KBM-7 (cell line): ENCODE measurements around the gene KTN1.

Experiments used
- DNase-seq: peaks from one replicate; pipeline ENCODE4 v3.0.0-alpha.2; 2015
- in situ Hi-C: fragments of 300-500 bp; cut with MboI; formaldehyde crosslinking; loops from 2 replicates; pipeline ENCODE4 v1.14.3; 2020; ENCODE audit warnings: low sequenced_read_pairs, low pct_unique_long_range_greater_than_20kb, mixed read lengths

KTN1 gene

DNA sequence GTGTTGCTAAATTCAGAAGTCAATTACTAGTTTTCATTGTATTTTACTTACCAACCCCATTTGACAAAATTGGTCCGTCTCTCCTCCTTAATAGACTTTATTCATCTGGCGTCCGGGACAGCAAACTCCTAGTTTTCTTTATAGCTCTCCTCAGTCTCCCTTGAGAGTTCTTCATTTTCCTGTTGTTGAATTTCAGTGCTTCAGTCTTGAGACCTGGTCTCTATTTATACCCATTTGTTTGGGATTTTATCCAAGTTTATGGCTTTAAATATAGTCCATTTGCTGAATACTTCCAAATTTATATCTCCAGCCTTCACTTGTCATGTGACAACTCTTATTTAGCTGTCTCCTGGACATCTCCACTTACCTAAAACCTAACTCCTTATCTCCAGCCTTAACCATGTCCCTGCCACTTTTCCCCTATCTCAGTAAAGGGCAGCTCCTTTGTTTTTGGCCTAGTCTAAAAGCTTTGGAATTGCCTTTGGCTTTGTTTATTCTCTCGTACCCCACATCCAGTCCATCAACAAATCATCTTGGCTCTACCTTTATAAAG, 23.5 kb downstream of the KTN1 start:
- in situ Hi-C loops: no loop called here
- no peak for DNase-seq

DNA sequence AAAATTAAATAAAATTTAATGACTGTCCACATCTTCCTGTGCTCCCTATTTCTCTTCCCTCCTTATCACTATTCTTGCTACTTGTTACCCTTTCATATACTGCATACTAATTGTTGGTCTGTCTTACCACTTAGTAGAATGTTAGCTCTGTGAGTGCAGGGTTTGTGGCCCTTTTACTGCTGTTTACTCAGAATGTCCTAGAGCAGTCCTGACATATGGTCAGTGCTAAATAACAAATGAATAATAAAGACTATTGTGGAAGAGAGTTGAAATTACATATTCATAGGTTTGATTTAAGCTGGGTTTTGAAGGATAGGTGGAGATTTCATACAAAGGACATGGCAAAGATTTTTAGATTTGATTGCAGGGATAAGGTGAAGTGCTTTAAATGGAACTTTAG, 24.5 kb downstream of the KTN1 start:
- in situ Hi-C loops: no loop called here
- no peak for DNase-seq

DNA sequence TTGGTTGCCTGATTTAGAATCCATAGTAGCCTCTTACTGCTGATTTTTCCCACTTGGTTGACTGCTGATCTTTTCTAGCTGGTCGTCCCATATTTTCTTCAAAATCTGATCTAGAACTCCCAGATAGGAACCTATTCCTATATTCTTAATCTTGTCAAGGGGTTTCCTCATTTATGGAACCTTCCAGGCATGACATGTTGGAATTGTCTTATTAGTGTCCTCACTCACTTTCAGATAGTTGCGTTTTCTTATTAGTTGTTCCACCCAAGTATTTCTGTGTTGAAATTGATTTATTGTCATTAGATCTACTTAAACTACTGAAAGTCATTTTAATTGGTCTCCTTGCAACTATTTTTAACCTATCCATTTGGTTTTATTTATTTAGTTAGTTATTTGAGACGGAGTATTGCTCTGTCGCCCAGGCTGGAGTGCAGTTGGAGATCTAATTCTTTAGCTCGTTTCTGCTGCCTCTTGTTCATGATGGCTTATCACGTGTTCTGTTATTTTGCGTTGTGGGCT, 25.0 kb downstream of the KTN1 start:
- DNase-seq: no peak
- in situ Hi-C loops: no loop called here

DNA sequence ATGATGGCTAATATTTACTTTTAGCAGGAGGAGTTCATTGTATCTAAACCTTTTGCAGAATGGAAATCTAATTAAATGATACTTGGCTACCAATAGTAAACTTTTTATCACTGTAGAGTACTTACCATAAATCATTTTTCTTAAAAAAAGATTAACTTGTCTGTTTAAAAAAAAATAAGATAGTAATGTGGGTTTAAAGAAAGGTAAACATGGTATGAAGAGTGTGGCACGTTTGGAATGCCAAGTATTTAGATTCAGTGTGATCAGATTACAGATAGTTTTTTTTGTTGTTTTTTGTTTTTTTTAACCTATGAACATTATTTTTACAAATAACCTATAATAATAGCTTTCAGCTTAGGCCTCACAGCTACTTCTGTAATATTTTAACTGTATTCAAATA, 25.8 kb downstream of the KTN1 start:
- no peak for DNase-seq
- in situ Hi-C loops: no loop called here

DNA sequence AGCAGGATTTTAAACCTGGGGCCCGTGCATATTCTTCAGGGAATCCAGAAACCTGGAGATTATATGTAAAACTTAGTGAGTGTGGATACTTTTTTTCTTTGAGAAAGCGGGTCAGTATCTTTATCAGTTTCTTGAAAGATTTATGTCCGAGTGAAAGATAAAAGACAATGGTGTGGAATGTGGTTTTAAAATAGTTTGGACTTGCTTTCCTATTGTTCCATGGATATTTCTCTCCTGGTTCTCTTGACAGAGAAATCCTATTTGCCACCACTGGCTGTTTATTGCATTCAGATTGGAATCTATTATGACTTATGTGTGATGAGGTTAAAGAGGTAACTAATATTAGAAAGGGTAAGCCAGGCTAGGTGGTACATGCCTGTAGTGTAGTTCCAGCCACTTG, 27.4 kb downstream of the KTN1 start:
- DNase-seq: no peak
- in situ Hi-C loops: no loop called here

DNA sequence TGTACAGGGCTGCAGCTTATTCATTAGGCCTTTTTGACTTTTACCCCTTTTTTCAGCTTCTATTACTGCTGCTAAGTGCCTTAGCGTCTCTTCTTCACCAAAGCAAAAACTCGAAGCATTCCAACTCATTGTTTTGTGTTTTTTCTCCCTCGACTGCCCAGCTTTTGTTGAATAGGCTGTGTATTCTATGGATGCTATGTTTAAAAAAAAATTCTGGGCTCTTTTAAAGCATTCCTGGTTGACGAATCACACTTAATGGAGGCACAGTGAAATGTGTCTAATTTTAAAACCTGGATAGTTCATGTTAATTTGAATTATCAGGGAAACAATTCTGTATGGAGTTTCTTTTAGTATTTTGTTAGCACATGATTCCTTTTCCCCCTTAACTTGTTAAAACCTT, 29.7 kb downstream of the KTN1 start:
- no peak for DNase-seq
- in situ Hi-C loops: no loop called here

DNA sequence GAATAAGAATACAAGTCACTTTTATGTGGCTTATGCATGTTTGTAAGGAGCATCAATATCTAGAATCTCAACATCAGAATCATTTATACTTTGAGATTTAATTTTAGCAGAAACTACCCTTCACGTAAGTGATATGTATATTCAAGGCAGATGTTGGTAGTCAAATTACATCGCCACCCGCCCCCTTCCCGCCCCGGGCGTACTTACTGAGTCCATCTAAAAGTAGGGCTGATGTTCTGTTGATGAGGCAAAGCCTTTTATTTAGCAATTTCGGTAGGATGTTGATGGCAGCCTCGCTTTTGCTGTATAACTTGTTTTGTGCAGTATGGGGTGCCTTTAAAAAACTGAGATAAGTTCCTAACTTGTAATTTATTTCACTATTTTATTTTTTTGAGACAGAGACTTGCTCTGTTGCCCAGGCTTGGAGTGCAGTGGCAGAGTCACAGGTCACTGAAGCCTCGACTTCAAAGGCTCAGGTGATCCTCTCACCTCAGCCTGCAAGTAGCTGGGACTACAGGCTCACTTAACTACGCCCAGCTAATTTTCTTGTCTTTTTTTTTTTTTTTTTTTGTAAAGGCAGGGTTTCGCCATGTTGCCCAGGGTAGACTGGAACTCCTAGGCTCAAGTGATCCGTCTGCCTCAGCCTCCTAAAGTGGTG, 30.8 kb downstream of the KTN1 start:
- DNase-seq: no peak
- in situ Hi-C loops: no loop called here

DNA sequence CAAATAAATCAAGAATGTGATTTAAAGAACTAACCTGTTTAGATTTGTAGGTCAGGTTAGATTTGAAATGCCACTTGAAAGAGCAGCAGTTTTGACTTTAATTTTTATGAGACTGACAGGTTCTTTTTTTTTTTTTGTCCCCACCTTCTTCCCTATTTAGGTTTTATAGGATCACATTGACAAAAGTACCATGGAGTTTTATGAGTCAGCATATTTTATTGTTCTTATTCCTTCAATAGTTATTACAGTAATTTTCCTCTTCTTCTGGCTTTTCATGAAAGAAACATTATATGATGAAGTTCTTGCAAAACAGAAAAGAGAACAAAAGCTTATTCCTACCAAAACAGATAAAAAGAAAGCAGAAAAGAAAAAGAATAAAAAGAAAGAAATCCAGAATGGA, 31.9 kb downstream of the KTN1 start:
- in situ Hi-C loops: no loop called here
- DNase-seq: no peak

DNA sequence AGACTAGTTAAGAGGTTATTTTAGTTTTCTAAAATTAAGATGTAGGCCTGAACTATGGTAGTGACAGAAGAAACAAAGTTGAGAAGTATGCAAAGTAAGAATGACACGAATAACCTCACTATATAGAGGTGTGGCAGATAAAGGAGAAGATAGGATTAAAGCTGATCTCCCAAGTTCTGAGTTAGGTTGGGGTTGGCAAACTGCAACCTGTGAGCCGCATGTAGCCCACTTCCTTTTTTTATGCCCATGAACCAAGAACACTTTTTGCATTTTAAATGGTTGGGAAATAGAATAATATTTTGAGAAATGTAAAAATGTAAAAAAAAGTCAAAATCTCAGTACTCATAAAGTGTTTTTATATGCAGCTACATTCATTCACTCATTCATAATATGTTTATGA, 34.3 kb downstream of the KTN1 start:
- in situ Hi-C loops: no loop called here
- no peak for DNase-seq

DNA sequence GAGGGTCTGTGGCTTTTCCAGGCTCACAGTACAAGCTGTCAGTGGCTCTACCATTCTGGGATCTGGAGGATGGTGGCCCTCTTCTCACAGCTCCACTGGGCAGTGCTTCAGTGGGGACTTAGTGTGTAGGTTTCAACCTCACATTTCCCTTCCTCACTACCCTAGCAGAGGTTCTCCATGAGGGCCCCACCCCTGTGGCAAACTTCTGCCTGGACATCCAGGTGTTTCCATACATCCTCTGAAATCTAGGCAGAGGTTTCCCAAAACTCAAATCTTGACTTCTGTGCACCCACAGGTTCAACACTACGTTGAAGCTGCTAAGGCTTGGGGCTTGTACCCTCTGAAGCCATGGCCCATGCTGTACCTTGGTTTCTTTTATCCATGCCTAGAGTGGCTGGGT, 40.3 kb downstream of the KTN1 start:
- no peak for DNase-seq
- in situ Hi-C loops: no loop called here

DNA sequence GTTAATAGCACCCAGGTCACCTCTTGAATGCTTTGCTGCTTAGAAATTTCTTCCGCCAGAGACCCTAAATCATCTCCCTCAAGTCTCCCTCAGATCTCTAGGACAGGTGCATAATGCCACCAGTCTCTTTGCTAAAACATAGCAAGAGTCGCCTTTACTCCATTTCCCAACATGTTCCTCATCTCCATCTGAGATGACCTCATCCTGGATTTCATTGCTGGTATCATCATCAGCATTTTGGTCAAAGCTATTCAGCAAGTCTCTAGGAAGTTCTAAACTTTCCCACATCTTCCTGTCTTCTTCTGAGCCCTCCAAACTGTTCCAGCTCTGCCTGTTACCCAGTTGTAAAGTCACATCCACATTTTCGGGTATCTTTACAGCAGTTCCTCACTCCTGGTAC, 41.0 kb downstream of the KTN1 start:
- no peak for DNase-seq
- in situ Hi-C loops: no loop called here

DNA sequence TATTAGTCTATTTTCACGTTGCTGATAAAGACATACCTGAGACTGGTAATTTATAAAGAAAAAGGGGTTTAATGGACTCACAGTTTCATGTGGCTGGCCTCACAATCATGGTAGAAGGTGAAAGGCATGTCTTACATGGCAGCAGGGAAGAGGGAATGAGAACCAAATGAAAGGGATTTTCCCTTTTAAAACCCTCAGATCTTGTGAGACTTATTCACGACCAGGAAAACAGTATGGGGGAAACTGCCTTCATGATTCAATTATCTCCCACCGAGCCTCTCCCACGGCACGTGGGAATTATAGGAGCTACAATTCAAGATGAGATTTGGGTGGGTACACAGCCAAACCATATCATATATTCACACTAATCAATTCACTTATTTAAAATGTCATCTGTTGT, 41.4 kb downstream of the KTN1 start:
- in situ Hi-C loops: no loop called here
- no peak for DNase-seq

DNA sequence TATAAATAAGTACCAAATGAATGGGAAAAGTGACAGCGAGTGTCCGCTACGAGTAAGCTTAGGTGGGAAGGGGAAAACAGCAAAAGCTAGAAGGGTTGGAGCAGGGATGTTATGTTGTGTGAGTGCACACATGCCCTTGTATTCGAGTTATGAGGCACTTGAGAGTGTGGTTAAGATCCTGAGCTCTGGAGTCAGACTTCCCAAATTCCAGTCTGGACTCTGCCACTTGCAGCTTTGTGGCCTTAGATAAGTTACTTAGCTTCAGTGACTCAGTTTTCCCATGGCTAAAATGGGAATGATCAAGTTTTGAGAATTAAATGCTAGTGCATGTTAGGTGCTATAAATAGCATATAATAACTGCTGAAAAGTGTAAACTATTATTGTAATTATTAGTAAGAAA, 44.9 kb downstream of the KTN1 start:
- in situ Hi-C loops: no loop called here
- DNase-seq: no peak

DNA sequence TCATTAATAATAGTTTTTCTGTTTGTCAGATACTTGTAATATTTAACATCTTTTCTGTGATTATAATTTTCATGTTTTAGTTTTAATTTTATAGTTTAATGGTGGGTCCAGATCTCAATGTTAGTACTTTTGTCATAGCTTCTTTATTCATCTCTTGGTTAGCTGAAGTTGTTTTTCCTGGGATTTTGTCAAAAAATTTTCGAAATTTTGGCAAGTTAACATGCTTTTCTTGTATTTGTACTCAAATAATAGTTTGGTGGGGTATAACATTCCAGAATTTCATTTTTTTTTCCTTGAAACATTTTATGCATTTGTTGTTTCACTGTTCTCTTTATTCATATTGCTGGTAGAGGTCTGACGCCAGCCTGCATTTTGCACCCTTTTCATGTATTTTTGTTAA, 45.5 kb downstream of the KTN1 start:
- in situ Hi-C loops: no loop called here
- no peak for DNase-seq

DNA sequence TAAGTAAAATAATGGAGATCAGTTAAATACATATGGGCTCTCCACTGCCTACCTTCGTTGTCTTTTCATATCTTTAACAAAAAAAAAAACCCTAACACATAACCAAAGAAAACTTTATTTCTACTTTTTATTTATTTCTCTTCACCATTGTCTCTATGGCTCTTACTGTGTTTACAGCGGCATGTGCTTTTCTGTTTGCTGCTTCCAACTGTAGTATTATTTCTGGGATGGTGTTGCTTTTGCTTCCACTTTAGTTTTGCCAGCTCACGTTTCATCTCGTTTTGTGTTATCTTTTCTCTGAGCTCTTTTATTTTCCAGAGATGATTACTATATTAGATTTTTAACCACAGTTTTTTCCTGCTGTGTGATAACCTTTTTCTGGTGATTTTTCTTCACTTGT, 46.1 kb downstream of the KTN1 start:
- in situ Hi-C loops: no loop called here
- no peak for DNase-seq

DNA sequence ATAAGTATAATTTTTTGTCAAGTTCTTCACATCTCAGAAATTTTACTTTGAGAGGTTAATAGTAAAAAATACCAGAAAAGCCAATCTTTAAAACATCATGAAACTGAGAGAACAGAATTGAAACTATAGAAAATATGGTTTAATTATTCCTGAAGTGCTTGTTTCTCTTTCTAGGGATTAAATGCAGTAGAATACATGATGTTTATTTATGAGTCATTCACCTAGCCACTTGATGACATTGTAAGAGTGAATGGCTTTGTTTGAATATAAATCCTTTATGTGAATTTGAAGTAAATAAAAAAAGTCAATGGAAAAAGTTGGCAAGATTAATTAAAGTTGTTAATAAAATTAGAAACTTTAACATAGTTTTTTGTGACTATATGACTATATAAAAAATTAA, 48.4 kb downstream of the KTN1 start:
- in situ Hi-C loops: no loop called here
- DNase-seq: no peak

DNA sequence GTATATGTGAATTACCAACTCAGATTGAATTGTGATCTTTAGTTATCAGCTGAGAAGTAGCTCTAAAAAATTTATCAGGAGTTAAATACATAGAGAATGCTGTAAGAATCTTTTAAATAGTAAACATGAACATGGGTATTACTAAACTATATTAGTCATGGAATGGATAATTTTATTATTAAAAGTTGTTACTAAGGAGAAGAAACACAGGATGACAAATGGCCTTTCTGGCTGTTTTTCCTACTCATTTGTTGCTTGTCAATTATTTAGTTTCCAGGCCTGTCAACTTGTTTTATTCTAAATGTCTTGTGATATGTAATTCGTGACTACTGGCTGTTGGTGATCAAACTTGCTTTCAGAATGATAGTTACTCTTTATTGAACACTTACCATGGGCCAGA, 58.7 kb downstream of the KTN1 start:
- in situ Hi-C loops: no loop called here
- no peak for DNase-seq

DNA sequence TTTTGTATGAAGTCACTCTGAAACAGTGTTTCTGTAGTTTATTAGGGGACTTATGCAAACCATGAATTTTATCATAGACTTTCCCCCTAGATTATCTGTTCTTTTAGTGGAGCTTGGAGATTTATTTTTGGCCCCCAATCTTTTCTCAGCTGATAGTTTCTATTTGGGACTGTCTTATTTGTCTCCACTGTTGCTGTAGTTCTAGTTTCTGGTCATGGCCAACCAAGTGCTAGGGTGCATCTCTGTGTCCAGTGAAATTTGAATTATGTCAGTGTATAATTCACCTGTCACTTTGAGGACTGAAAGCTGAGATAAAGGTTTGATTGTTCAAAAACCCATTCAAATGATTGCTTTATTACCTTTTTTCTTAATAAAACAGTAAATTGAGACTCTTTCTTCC, 61.3 kb downstream of the KTN1 start:
- in situ Hi-C loops: no loop called here
- DNase-seq: no peak

DNA sequence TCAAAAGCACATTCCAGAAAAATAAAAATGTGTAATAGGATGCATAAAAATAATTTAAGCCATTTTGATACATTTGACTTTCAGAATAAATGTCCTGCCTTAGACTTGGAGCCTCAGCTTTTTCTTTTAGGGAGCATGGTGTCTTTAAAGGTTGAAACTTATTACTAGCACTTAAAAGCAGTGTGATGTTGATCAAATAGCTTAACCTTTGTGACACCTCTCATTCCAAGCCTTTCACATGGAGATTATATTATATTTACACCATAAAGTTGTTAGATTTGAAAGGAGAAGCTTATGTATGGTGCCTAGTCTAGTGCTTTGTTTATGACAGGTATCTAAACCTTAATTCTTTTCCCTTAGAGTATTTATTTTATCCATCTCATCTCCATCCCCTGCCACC, 61.9 kb downstream of the KTN1 start:
- in situ Hi-C loops: no loop called here
- DNase-seq: no peak

DNA sequence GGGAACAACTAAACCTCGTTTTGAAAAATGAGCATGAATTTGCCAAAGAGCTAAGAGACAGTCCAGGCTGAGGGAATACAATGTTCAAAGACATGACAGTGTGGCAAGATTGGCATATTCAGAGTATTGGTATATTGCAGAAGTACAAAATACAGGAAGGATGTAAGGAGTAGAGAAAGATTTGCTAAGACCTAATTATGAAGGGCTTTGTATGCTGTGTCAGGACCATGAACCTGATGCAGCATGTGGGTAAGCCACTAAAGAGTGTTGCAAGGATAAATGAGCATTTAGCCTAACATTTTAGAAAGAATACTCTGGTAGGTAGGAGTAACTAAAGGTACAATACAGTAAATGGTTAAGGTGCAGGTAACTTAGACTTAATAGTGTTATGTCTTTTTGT, 65.1 kb downstream of the KTN1 start:
- in situ Hi-C loops: no loop called here
- peak; percentile 13 for DNase-seq
